HG02588 (cell line): ENCODE measurements around the gene PKP1.
"Not testable (repeated sequence)": the region's sequence is repeated elsewhere in the genome, so short reads cannot be mapped to it uniquely, and the experiment has no call there.

Experiments
- ATAC-seq: cut with Tn5 transposase; IDR thresholded peaks from one replicate; pipeline ENCODE4 v1.9.1; 2021; ENCODE audit warnings: mild to moderate bottlenecking, moderate library complexity; ENCODE audit not compliant: unreplicated experiment

Gene PKP1

GRCh38 chr1:201282931-201283829 is at the start of gene PKP1:
TSS of gene PKP1 (plus strand) at chr1:201283506. CDS start at chr1:201283703, 197 bp downstream.
- no peak for ATAC-seq

- ATAC-seq = not testable (repeated sequence)
Observed at GRCh38 chr1:201239646-201240045, 43.7 kb upstream of the PKP1 start.

- no peak for ATAC-seq
Observed at GRCh38 chr1:201240171-201240570, 43.1 kb upstream of the PKP1 start.

- no peak for ATAC-seq
Observed at GRCh38 chr1:201241736-201242135, 41.6 kb upstream of the PKP1 start.

GRCh38 chr1:201245082-201245481 is 38.2 kb upstream of the PKP1 start:
- ATAC-seq = no peak

GRCh38 chr1:201248721-201249559 is 34.4 kb upstream of the PKP1 start:
- no peak for ATAC-seq

- ATAC-seq = no peak
Observed at GRCh38 chr1:201250326-201251011, 32.8 kb upstream of the PKP1 start.

GRCh38 chr1:201251411-201251810 is 31.9 kb upstream of the PKP1 start:
- no peak for ATAC-seq

- ATAC-seq = no peak
Observed at GRCh38 chr1:201251851-201252430, 31.4 kb upstream of the PKP1 start.

GRCh38 chr1:201252944-201253371 is 30.3 kb upstream of the PKP1 start:
- ATAC-seq = no peak

- ATAC-seq = no peak
Observed at GRCh38 chr1:201253411-201253810, 29.9 kb upstream of the PKP1 start.

- ATAC-seq = no peak
Observed at GRCh38 chr1:201253906-201254624, 29.2 kb upstream of the PKP1 start.

- no peak for ATAC-seq
Observed at GRCh38 chr1:201254625-201255478, 28.5 kb upstream of the PKP1 start.

- no peak for ATAC-seq
Observed at GRCh38 chr1:201255479-201256362, 27.6 kb upstream of the PKP1 start.

GRCh38 chr1:201258132-201258531 is 25.2 kb upstream of the PKP1 start:
- not testable (repeated sequence) for ATAC-seq

- no peak for ATAC-seq
Observed at GRCh38 chr1:201258763-201259230, 24.5 kb upstream of the PKP1 start.

GRCh38 chr1:201259476-201260235 is 23.6 kb upstream of the PKP1 start:
- ATAC-seq = no peak
